RWPE2 (cell line): ENCODE measurements around the gene CD53.
"Not testable (repeated sequence)": the region's sequence is repeated elsewhere in the genome, so short reads cannot be mapped to it uniquely, and the experiment has no call there.

Source experiments
- ATAC-seq: fragments of 200-7000 bp; cut with Tn5 transposase; 3 replicates; pipeline ENCODE4 v1.9.1; 2021; ENCODE audit warnings: low read depth
- DNase-seq: peaks from one replicate; pipeline ENCODE4 v3.0.0-alpha.2; 2020; ENCODE audit warnings: low spot score
- H3K27ac ChIP-seq: fragments of 450-650 bp; 2 replicates; pipeline ENCODE4 v1.5.1; 2017; ENCODE audit warnings: mild to moderate bottlenecking; ENCODE audit not compliant: poor library complexity, severe bottlenecking
- H3K27me3 ChIP-seq: fragments of 250-450 bp; sonication (Bioruptor Pico); 2 replicates; pipeline ENCODE4 v1.5.1; 2021; ENCODE audit warnings: mild to moderate bottlenecking, moderate library complexity; ENCODE audit not compliant: insufficient read depth, poor library complexity, severe bottlenecking
- H3K36me3 ChIP-seq: fragments of 250-450 bp; sonication (Bioruptor Pico); 2 replicates; pipeline ENCODE4 v1.5.1; 2020; ENCODE audit warnings: low read depth, mild to moderate bottlenecking, moderate library complexity
- H3K4me1 ChIP-seq: fragments of 250-450 bp; sonication (Bioruptor Pico); 2 replicates; pipeline ENCODE4 v1.5.1; 2021; ENCODE audit warnings: mild to moderate bottlenecking, moderate library complexity; ENCODE audit not compliant: insufficient read depth, poor library complexity, severe bottlenecking
- H3K4me3 ChIP-seq: fragments of 250-450 bp; sonication (Bioruptor Pico); 2 replicates; pipeline ENCODE4 v1.5.1; 2021; ENCODE audit warnings: mild to moderate bottlenecking, moderate library complexity; ENCODE audit not compliant: severe bottlenecking
- H3K9me3 ChIP-seq: fragments of 250-450 bp; sonication (Bioruptor Pico); 2 replicates; pipeline ENCODE4 v1.5.1; 2021; ENCODE audit warnings: mild to moderate bottlenecking, moderate library complexity; ENCODE audit not compliant: severe bottlenecking
- TF ChIP-seq, protein P1 (sequence below): fragments of 450-650 bp; IDR thresholded peaks from one replicate; pipeline ENCODE4 v1.5.1; 2017; ENCODE audit warnings: mild to moderate bottlenecking, moderate library complexity; ENCODE audit not compliant: poor library complexity, severe bottlenecking

CD53 gene

GRCh38 chr1:110872745-110873720, at the start of gene CD53:
Gene CD53, plus strand, starts transcription at chr1:110873148. Its CDS starts 18,261 bp downstream, at chr1:110891409.
- TF ChIP-seq, protein P1, sequence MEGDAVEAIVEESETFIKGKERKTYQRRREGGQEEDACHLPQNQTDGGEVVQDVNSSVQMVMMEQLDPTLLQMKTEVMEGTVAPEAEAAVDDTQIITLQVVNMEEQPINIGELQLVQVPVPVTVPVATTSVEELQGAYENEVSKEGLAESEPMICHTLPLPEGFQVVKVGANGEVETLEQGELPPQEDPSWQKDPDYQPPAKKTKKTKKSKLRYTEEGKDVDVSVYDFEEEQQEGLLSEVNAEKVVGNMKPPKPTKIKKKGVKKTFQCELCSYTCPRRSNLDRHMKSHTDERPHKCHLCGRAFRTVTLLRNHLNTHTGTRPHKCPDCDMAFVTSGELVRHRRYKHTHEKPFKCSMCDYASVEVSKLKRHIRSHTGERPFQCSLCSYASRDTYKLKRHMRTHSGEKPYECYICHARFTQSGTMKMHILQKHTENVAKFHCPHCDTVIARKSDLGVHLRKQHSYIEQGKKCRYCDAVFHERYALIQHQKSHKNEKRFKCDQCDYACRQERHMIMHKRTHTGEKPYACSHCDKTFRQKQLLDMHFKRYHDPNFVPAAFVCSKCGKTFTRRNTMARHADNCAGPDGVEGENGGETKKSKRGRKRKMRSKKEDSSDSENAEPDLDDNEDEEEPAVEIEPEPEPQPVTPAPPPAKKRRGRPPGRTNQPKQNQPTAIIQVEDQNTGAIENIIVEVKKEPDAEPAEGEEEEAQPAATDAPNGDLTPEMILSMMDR: no peak
- DNase-seq: no peak
- ATAC-seq: no peak
- Histone ChIP-seq H3K27ac (no peak within 1 kb of the TSS), H3K4me3 (no peak within 1 kb of the TSS), H3K27me3 (no peaks in the 10 kb centered on the region), H3K9me3 (no peaks in the 10 kb centered on the region), H3K4me1 (no peaks in the 10 kb centered on the region), H3K36me3 (no peaks in the 10 kb centered on the region)

DNA sequence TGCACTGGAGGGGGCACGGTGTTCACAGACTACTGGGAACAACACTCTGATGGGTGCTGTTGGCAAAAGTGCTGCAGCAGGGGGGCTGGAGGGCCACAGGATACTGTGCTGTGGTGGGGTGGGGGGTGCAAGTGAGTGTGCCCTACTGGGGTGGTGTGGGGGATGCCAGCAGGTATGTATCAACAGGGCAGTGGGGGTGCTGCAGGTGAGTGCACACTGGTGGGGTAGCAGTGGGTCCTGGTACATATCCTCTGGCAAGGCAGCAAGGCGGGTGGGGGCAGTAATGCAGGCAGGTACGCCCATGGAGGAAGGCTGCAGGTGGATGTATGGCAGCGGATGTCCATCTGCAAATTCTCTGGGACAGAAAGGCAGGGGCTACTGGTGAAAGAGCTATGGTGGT, 48.8 kb upstream of the CD53 start:
- TF ChIP-seq, protein P1: no peak
- no peak for ATAC-seq
- no peaks in the 10 kb centered on the region for H3K4me1 ChIP-seq
- H3K9me3 ChIP-seq: no peaks in the 10 kb centered on the region
- no peak overlapping the region for H3K27ac ChIP-seq
- no peaks in the 10 kb centered on the region for H3K27me3 ChIP-seq
- no peak overlapping the region for H3K4me3 ChIP-seq
- DNase-seq: peak; percentile 48
- H3K36me3 ChIP-seq: no peaks in the 10 kb centered on the region

DNA sequence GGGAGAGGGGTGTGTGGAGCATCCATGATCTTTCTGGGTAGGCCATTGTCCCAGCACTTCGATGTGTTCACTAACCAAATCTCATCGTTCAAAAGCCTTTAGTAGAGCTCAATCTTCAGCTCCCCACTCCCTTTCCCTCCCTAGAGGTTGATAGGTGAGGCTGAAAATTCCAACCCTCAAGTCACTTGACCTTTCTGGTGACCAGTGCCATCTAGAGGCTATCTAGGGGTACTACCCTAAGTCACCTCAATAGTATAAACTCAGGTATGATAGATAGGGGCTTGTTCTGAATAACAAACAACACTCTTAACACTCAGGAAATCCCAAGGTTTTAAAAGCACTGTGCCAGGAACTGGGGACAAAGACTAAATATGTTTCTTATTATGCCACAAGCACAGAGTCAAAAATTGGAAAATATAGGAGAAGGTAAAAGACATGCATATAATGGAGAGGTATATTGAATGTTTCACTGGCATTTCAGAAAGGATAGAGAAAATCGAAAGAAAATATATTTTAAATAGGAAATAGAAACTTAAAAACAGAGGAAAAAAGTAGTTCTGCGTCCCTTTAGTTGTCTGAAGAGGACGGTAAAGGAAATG, 42.9 kb upstream of the CD53 start:
- Histone ChIP-seq H3K27me3 (no peaks in the 10 kb centered on the region), H3K4me3 (no peak overlapping the region), H3K27ac (no peak overlapping the region), H3K36me3 (no peaks in the 10 kb centered on the region), H3K4me1 (no peaks in the 10 kb centered on the region), H3K9me3 (no peaks in the 10 kb centered on the region)
- no peak for DNase-seq
- peak; percentile 68; the same call in 1 of the 3 replicates for ATAC-seq
- TF ChIP-seq, protein P1: peak; percentile 82

DNA sequence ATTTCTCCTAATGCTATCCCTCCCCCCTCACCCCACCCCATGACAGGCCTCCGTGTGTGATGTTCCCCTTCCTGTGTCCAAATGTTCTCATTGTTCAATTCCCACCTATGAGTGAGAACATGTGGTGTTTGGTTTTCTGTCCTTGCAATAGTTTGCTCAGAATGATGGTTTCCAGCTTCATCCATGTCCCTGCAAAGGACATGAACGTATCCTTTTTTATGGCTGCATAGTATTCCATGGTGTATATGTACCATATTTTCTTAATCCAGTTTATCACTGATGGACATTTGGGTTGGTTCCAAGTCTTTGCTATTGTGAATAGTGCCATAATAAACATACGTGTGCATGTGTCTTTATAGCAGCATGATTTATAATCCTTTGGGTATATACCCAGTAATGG, 39.2 kb upstream of the CD53 start:
- not testable (repeated sequence) for H3K4me3 ChIP-seq, H3K9me3 ChIP-seq, H3K27ac ChIP-seq, H3K36me3 ChIP-seq, DNase-seq, ATAC-seq, H3K4me1 ChIP-seq, H3K27me3 ChIP-seq

GRCh38 chr1:110846861-110847260, 26.1 kb upstream of the CD53 start:
- H3K9me3 ChIP-seq: no peaks in the 10 kb centered on the region
- no peak overlapping the region for H3K27ac ChIP-seq
- H3K36me3 ChIP-seq: no peaks in the 10 kb centered on the region
- TF ChIP-seq, protein P1: no peak
- no peak overlapping the region for H3K4me3 ChIP-seq
- H3K27me3 ChIP-seq: no peaks in the 10 kb centered on the region
- H3K4me1 ChIP-seq: no peaks in the 10 kb centered on the region
- ATAC-seq (no peak), DNase-seq (no peak)
